GM12801 (cell line): ENCODE data around the gene AP3M1.

Experiments used
- TF ChIP-seq, protein P1 (sequence below): IDR thresholded peaks from one replicate; pipeline ENCODE4 v1.5.1; 2011; ENCODE audit warnings: control low read depth; ENCODE audit not compliant: insufficient read length; ENCODE audit errors: extremely low read depth

The AP3M1 gene

DNA sequence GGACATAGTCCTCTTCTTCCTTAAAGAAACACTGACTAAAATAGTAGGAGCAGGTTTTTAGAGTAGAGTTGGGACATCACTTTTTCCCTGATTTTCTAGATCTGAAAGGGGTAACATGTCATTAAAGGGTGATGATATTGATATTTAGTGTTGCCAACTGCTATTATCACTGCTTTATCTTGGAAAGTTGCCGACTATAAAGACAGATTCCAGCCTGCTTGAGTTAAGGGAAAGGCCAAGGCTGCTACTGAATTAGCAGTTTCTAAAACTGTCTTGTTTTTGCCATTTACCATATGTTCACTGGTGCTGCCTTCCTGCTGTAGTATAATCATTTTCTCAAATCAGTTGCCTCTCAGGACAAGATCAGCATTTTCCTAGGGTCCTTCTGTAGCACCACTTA is 29.7 kb downstream of the AP3M1 start:
- TF ChIP-seq, protein P1, sequence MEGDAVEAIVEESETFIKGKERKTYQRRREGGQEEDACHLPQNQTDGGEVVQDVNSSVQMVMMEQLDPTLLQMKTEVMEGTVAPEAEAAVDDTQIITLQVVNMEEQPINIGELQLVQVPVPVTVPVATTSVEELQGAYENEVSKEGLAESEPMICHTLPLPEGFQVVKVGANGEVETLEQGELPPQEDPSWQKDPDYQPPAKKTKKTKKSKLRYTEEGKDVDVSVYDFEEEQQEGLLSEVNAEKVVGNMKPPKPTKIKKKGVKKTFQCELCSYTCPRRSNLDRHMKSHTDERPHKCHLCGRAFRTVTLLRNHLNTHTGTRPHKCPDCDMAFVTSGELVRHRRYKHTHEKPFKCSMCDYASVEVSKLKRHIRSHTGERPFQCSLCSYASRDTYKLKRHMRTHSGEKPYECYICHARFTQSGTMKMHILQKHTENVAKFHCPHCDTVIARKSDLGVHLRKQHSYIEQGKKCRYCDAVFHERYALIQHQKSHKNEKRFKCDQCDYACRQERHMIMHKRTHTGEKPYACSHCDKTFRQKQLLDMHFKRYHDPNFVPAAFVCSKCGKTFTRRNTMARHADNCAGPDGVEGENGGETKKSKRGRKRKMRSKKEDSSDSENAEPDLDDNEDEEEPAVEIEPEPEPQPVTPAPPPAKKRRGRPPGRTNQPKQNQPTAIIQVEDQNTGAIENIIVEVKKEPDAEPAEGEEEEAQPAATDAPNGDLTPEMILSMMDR: no peak

GRCh38 chr10:74118804-74119203 is 31.8 kb downstream of the AP3M1 start:
- TF ChIP-seq, protein P1: no peak

- TF ChIP-seq, protein P1: no peak
Observed at GRCh38 chr10:74117738-74118137, 32.9 kb downstream of the AP3M1 start.

GRCh38 chr10:74114041-74114448 is 36.6 kb downstream of the AP3M1 start:
- TF ChIP-seq, protein P1: no peak

- TF ChIP-seq, protein P1: no peak
Observed at GRCh38 chr10:74113546-74113945, 37.1 kb downstream of the AP3M1 start.

DNA sequence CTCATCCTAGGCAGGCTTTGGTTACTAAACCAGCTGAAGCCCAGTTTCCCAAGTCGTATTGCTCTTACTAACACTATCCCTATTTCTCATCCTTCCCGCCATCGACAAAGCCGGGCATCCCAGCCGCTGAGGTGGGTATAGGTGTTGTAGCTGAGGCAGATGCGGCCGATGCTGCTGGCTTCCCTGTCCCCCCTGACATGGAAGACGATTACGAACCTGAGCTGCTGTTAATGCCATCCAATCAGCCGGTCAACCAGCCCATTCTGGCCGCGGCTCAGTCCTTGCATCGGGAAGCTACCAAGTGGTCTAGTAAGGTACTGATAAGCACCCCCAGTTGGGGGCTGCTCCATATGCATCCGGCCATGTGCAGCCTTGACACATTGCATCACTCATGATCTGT is 38.8 kb downstream of the AP3M1 start:
- TF ChIP-seq, protein P1: no peak

- TF ChIP-seq, protein P1: no peak
Observed at GRCh38 chr10:74110120-74110519, 40.5 kb downstream of the AP3M1 start.

DNA sequence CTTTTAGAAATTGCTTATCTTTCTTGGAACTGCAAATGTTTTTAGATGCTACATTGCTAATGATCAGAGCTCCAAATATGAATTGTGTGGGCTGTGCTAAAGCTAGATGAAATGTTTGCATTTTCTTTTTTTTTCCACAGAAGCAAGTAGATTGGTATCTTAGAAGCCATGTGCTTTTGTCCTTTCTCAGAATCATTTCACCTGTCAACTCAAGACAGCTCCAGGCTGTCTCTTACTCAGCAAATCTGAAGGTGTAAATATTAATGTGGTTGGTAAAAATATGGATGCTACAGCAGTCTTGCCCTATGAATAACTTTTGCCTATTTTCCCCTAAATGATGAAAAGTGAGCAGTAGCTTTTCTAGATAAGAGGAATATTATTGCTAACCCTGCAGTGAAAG is 41.2 kb downstream of the AP3M1 start:
- TF ChIP-seq, protein P1: no peak
